ENCODE data around the gene SYPL1. TPM values are rescaled to one million over a fixed set of nuclear protein-coding genes. Genes with fewer than 3 reads are reported as not detected.

The SYPL1 gene
- total and polyA plus RNA-seq, 9 of the 15 experiments (the other 6 are each of a cell fraction or from before 2014, with no cell fraction given) = 23.8 to 214 (median 70.2) TPM

- no peak for TF ChIP-seq JUND (IDR thresholded peaks at IDR 0.05; ENCODE audit: borderline replicate concordance, low read depth, low read length)
- TF ChIP-seq JUND (tag; IDR thresholded peaks at IDR 0.05; ENCODE audit: borderline replicate concordance, low read depth, low read length) = 0 out of 3 replicates have a peak, but pooled peaks have one; percentile 23
- 0 out of 2 replicates have a peak, but pooled peaks have one; percentile 11 for TF ChIP-seq PKNOX1 (IDR thresholded peaks at IDR 0.05)
- TF ChIP-seq PBX2 (CRISPR knock-in tag; IDR thresholded peaks at IDR 0.05; ENCODE audit: low read depth) = no peak
- TF ChIP-seq PBX2 (tag; conservative IDR thresholded peaks at IDR 0.05; ENCODE audit: low read depth) = peak; percentile 42; the same call in 1 of the 2 replicates
Measured at GRCh38 chr7:106116161-106116704, 4.1 kb upstream of the SYPL1 start (continued).

All from K562 (cell line).